IPS-NIHi11 (cell line): Measurements from ENCODE around the gene ARHGEF7.

Source experiments
- DNase-seq: peaks from one replicate; pipeline ENCODE4 v3.0.0; 2012; ENCODE audit warnings: mixed read lengths, low spot score

ARHGEF7 gene

DNA sequence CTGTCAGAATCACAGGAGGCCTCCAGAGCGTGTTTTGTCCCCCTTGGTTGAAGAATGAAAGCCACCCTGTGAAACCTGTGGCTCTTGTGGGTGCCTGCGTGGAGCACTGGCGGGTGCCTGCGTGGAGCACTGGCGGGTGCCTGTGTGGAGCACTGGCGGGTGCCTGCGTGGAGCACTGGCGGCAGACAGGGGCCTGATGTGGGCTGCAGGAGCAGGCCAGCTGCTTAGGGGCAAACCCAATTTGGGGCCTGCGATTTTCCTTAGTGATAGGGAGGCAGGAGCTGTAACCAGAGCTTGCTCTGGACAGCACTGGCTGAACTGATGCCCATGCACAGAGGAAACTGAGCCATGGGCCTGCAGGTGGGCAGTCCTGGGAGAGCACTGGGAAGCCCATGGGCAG is 24.3 kb downstream of the ARHGEF7 start:
- no peak for DNase-seq

DNA sequence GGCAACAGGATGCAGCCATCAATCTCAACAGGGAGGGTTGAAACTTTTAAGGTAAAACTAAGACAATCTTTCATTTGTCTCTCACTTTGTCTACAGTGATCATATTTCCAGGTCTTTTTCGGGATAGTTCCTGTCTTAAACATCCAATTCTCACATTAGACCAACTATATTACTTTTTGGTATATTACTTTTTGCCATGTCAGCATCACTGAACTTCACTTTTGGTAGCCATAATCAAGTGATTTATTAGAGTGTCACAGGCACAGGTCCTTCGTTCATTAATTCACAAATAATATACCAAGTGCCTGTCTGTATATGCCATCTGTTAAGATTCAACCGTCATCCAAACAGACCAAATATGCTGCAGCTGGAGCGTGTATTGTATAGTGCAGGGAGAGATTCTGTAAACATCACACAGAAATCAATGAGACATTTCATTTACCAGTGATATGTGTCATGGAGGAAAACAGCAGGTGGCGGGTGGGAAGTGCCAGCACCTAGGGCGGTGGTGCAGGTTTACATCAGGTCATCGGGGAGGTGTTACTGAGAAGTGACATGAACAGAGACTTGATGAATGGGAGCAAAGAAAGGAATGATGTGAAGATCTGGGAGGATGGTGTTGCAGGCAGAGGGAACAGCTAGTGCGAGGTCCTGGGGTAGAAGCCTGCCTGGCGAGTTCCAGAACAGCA is 24.9 kb downstream of the ARHGEF7 start:
- no peak for DNase-seq

DNA sequence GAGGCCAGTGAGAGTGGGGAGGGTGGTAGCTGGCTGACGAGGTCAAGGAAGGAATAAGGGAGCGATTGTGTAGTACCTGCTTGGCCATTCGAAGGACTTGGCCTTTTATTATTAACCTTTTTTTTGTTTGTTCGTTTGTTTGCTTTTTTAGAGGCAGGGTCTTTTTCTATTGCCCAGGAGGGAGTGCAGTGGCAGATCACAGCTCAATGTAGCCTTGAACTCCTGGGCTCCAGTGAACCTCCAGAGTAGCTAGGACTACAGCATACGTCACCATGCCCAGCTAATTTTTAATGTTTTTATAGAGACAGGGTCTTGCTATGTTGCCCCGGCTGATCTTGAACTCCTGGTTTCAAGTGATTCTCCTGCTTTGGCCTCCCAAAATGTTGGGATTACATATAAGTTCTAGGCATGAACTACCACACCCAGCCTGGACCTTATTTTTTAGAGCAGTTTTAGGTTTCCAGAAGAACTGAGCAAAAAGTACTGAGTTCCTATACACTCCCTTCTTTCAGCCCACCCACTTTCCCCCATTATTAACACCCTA is 25.5 kb downstream of the ARHGEF7 start:
- DNase-seq: no peak

DNA sequence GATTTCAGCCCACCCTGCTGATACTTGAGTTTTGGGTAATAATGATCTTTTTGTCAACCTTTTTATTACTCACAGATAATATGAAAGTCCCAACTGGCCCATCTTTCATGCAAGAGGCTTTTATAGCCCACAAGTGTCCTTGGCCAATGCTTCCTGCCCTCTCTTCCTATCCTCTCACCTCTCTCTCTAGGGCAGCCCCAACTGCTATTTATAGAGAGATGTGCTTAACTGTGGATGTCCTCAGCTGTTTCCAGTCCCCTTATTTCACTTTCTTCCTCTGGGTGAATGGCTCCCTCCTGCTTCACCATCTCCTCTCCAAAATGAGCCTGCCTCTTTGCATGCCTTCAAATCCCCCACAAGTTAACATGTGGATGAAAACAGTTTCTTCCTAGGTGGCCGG is 27.4 kb downstream of the ARHGEF7 start:
- DNase-seq: no peak

DNA sequence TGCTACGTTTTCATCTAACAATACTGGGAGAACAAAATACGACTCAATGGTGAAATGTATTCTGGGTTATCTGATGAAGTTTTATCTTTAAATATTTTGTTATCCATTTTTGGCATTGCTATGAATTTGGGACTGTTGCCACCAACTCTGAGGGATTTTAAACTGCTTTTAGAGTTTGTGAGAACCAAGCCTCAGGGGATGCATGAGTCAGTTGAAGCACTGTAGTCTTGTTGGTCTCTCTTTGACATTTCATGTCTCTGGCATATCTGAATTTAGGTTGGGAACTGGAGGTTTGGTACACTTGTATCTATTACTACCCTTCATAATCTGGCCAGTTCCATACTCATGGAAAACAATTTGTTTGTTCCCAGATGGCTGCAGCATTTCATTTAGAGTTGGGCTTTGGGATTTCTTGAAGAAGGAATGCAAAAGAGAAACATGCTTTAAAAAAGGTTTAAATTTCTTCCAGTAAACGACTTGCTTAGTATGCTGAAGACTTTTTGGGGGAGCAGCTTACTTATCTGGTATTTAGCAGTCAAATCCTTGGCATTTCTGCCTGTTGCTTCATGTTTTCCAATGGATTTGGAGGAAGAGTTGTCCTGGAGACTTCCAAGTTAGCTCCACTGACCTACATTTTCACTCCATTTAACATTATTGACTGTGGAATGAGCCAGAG is 28.9 kb downstream of the ARHGEF7 start:
- DNase-seq: no peak

DNA sequence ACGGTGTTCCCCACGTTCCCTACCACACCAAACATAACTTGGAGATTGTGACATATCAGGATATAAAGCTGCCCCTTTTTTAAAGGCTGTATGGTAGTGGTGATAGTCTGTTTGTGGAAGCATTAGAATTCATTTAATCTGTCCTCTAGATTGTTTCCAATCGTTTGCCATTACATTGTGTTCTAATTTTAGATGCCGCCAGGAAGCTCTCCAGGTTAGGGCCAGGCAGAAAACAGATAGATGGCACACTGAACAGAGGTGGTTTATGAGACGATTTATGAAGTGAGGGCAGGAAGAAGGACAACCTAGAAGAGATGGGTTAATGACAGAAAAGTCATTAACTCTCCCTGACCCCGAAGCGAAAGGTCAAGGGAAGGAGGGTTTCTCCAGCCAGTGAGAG is 30.0 kb downstream of the ARHGEF7 start:
- no peak for DNase-seq

DNA sequence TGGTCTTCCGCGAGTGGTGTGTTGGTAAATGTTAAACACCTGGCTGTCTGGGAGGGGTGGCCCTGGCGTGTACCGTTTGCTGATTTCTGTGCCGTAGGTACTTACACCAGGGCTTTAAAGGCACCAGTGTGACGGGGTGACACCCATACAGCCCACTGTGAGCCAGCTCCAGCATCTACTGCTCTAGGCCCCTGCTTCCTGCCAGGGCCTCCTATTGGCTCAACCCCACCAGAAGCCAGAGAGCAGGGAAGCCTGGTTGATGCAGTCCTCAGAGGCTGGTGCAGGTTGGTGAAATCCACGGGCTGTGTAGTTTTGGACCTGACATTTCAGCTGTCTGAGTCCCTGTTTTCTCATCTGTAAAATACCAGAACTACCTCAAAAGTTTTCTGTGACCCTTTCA is 30.4 kb downstream of the ARHGEF7 start:
- no peak for DNase-seq

DNA sequence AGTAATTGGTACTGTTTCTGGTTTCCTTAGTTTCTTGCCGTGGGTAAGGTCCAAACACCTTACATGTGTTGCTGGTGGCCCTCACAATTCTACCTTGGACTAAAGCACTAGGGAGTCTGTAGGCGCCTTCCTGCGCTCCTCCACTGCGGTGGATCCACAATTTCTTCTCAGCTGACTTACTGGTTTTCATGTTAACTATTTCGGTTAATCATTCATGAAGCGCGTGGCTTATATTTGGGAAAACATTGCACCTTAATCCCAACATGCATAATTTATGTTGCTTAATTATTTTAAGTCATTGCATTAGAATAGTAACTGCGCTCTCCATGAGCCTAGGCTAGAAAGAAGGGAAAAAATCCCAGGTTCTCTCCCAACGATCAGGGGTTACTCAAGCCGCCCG is 37.7 kb downstream of the ARHGEF7 start:
- DNase-seq: no peak

DNA sequence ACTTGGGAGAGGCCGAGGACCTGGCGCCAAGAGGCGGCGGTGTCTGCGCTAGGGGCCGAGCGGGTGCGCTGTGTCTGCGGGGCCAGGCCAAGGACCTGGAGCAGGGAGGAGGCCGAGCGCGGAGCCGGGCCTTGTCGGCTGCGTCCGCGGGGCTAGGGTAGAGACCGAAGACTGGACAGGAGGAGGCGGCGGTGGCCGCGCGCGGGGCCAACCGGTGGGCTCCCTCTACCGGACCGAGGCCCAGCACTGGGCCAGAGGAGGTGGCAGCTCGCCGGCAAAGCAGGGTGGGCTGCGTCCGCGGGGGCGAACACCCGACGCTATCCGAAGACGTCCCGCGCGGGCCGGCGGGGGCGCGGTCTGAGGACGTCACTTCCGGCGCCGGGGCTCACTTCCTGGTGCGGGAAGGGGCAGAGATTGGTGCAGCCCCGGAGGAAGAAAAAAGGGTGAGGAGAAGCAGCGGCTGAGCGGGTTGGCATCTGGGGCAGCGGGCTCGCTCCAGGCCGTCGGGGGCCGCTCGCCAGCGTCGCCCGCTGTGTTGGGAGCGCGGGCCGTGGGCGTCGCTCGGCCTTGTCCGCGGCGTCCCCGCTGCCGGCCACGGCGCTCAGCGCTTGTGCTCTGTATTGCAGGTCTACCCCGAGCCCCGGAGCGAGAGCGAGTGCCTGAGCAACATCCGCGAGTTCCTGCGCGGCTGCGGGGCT is 38.3 kb downstream of the ARHGEF7 start:
- peak; percentile 98 for DNase-seq

DNA sequence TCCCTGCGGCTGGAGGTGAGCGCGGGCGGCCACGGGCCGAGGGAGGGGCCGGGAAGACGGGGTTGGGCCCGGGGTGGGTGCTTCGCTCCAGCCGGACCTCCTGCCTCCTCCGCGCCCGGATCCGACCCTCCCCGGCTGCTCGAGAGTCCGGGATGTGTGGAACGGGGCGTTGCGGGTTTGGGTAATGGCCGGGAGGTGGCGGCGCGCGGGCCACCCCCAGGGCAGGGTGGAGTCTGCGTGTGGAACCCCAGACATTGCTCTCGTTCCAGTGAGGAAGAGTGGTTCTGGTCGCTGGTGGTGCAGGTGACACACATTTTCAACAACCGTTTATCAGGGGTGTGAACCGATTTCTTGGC is 38.8 kb downstream of the ARHGEF7 start:
- no peak for DNase-seq

DNA sequence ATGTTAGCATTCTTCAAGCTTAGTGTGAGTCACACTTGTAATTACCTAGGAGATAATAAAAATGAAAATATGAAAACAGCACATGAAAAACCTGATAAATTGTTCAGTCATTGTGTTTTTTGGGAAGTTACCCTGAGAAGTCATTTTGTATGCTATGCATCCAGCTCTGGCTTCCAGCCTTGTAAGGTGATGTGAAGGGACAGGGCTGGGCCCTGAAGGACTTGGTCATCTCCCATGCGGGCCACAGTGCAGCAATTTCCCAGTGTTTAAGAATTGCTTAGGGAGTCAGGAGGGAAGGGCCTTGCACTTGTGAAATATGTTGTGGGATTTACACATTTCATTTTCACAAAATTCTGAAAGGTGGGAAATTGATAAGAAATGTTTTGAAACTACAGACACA is 41.3 kb downstream of the ARHGEF7 start:
- DNase-seq: no peak

DNA sequence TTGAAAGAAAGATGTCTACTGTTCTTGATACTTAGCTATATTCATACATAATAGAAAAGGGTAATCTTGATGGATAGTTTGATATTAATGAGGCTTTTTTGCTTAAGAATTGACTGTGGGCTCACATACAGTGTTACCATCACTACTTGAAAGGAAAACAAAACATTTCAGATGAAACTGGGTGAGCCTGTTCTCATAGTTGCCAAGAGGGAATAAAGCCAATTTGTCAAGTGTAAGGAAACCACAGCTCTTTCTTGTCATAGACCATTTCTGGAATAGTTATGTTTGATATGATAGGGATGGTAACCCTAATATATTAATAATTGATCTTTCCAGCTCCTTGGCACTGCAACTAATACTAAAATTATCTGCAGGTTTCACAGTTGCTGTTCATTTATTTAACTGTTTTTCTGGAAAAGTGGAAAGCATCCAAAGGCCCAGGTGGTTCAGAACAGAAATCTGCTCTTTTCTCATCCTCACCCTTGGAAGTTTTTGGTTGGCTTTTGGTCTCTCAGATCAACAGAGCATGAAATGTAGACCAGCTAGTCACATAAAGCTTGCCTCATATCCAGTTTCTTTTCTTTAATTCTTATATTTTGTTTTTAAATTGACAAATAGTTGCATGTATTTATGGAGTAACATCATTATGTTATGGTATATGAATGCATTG is 43.2 kb downstream of the ARHGEF7 start:
- DNase-seq: no peak

DNA sequence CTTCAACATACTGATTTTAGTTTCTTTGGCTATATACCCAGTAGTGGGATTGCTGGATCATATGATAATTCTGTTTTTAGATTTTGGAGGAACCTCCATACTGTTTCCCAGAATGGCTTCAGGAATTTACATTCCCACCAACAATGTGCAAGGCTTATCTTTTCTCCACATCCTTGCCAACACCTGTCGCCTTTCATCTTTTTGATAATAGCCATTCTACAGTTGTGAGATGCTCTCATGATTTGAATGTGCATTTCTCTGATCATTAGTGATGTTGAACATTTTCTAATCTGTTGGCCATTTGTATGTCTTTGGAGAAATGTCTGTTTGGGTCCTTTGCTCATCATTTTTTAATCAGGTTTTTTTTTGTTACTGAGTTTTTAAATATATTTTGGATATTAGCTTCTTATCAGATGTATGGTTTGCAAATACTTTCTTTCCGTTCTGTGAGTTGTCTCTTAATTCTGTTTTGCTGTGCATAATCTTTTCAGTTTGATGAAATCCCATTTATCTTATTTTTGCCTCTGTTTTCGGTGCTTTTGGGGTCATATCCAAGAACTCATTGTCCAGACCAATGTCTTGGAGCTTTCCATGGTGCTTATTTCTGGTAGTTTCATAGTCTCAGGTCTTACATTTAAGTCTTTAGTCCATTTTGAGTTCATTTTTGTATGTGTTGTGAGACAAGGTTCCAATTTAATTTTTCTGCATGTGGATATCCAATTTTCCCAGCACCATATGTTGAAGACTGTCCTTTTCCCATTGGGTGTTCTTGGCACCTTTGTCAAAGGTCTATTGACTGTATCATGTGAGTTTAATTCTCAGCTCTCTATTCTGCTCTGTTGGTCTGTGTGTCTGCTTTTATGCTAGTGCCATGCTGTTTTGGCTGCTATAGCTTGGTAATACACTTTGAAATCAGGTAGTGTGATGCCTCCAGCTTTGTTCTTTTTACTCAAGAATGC is 44.5 kb downstream of the ARHGEF7 start:
- DNase-seq: no peak

DNA sequence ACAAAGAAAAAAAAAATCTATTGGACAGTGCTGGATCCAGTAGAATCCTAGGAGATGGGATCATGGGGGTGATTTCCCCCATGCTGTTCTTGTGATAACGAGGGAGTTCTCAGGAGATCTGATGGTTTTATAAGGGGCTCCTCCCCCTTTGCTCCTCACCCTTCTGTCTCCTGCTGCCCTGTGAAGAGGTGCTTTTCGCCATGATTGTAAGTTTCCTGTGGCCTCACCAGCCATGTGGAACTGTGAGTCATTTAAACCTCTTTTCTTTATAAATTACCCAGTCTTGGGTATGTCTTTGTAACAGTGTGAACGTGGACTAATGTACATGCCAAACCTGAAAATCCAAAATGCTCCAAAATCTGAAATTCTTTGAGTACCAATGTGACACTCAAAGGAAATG is 45.5 kb downstream of the ARHGEF7 start:
- DNase-seq: no peak

DNA sequence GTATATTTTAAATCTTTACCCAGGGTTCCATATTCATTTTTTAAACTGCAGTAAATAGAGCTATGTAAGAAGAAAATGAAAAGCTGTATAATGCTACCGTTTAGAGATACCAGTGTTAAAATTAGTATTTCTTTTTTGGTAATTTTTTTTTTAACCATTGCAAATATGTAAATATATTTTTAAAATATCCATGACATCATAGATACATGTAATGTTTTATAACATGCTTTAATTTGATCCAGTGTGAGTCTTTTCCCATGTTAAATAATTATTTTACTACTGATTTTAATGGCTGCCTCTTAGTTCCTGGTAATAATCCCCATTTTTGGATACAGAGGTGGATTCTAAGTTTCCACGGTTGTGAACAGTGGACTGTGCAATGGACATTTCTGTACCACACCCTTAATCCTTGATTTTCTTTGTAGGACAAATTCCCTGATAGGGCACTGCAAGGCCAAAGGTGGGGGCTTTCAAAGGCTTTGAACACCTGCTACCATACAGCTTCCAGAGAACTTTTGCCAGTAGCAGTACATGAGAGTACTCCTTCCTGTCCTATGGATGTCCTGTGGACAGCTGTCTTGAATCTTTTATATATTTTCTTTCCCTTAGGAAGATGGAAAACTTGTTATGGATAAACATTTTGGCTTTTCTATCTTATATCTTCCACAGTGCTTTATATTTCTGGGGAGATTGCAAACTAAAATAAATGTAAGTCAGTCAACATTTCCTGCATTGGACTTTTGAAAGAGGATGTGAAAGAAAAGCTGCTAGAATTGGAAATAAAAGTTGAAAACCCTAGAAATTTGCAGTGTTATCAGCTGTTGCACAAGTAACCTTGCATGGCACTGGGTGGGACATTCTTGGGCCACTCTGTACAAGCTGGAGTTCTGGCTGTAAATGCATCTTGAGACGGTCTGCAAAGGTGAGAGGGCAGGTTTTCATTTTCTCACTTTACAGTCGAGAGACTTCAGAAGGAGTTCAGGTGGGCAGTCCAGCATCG is 46.8 kb downstream of the ARHGEF7 start:
- DNase-seq: no peak

DNA sequence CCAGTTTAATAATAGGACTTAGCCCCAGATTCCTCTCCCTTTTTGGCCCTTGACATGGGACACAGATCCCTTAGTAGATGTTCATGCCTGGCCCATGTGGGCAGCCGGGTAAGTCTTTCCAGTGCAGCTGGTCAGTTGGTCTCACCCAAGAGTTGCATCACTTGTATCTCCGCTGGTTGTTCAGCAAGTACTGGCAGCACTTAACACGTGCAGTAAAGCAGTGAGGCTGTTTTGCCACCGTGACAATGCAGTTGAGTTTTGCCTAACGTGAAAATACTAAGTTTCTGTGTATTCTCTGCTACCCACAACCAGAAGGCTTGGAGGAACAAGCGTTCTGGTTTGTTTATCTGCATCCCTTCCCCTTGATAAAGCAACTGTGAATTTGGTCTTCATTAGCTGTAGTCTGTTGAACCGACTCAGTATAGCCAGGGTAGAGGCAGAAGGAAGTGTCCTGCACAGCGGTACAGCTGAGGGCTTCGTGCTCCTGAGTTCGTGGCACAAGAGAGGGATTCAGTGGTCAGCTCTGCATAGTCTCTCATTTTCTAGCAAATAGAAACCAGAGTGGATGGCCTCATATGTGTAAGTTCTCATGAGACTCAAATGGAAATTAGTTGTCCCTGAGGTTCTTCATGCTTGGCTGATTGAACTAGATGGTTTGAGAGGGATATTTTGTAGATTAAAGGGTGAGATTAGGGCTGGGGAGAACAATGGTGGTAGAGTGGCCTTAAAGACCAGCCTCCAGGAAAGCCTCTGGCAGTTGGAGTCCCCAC is 50.3 kb downstream of the ARHGEF7 start:
- DNase-seq: no peak

DNA sequence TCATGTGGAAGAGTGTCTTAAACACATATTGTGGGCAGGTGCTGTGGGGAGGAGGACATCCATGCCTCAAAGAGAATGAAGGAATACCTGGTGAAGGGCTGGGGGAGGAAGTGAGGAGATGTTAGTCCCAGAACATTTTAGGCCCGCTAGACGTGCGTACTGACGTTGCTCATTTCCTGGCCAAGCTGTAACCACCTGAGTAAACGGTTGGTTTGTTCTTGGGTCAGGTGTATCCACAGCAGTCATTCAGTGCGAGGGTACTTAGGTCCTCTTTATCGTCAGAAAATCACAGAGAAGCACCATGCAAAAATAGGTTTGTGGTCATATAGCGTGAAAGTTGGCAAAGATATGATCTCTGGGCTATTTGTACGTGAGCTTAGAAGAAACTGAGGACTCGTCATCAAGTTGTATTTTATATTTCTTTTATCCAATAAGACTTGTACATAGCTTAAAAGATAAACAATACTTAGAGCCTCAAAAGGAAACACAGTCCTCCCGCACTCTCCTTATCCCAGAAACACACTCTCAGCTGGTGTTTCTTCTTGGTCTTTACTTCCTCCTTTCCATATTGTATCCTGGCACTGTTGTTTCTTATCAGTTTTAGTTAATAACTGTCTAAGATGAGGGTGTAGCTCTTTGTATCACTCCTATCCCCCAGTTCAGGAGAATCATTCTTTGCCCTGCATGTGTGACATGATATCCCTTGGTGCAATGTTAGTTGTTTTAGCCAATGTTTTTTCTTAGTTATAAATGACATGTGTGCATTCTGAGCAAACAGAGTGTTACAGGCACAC is 52.0 kb downstream of the ARHGEF7 start:
- no peak for DNase-seq

DNA sequence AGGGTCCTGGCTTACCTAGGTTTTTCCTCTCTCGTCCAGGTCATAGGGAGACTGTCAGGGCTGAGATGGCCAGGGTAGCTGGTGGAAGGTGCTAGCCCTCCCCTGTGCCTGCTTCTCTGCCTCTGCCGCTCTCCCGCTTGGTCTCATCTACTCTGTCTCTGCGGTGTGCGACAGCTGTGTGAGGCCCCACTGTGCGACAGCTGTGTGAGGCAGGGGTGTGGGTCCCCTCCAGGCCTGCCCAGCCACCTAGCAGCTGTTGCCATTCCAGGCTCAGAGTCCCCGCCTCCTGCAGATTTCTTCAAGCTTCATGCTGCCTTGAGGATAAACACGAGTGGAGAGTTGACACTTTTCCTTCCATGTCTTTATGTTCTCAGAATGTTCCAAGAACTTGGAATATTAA is 53.0 kb downstream of the ARHGEF7 start:
- DNase-seq: no peak

DNA sequence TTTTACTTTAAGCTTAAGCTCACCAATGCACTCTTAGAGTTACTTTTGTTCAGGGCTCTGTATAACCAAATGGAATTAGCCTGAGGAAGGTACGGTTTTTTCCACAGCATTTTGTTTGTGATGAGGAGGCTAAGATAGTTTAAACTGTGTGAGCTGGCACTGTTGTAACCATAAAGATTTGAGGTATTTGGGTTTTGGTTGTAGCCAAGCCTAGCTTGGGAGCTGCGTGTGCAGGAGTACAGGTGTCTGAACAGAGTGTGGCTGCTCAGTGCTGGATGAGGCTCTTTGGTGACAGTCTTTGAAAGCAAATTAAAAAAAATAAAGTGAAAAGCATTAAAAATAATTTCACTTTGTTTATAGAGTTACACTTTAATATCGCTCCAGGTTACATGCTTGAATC is 56.0 kb downstream of the ARHGEF7 start:
- DNase-seq: no peak
